HT1080 (cell line): ENCODE data around the gene NUBPL. TPM values are rescaled to one million over a fixed set of nuclear protein-coding genes. Genes with fewer than 3 reads are reported as not detected.
"Not testable (repeated sequence)": the region's sequence is repeated elsewhere in the genome, so short reads cannot be mapped to it uniquely, and the experiment has no call there.

Experiments
- DNase-seq: peaks from one replicate; pipeline ENCODE4 v3.0.0-alpha.2; 2015; ENCODE audit warnings: low read depth
- total RNA-seq: library from RNA; depleted of rRNA; stranded (reverse); fragments of >200 nt; shearing (Covaris generic); gene quantifications from 2 replicates; pipeline ENCODE4 v1.2.3, GENCODE V29; 2014

The NUBPL gene
- total RNA-seq, 1 experiment from 2014 or later = 7.1 TPM

- not testable (repeated sequence) for DNase-seq
These were observed 306.9 kb downstream of the NUBPL start for GRCh38 chr14:31868096-31868495.

GRCh38 chr14:31876741-31877140 lies 315.5 kb downstream of the NUBPL start:
- DNase-seq = no peak

DNA sequence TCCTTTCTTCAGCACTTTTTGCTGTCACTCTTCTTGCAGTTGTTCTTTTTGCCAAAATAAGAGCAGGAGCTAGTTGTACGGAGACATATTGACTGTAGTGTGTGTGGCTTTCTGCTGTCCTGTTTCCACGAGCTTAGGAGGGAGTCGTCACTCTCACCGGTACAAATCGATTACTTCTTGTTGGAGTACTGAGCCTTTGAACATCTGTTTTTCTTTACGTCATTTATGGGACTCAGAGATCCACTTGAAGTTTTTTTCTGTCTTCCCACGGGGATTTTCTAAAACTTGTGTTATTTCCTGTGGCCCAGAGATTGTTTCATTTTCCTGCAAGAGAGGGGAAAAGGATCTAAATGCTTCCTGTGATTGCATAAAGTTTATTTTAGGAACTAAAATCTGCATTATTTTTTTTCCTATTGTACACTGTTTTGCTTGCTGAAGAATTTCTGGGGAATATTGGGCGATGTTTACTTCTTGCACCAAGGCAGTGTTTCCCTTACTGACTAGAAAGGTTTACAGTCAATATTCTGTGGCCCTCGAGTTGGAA lies 316.1 kb downstream of the NUBPL start:
- no peak for DNase-seq

DNA sequence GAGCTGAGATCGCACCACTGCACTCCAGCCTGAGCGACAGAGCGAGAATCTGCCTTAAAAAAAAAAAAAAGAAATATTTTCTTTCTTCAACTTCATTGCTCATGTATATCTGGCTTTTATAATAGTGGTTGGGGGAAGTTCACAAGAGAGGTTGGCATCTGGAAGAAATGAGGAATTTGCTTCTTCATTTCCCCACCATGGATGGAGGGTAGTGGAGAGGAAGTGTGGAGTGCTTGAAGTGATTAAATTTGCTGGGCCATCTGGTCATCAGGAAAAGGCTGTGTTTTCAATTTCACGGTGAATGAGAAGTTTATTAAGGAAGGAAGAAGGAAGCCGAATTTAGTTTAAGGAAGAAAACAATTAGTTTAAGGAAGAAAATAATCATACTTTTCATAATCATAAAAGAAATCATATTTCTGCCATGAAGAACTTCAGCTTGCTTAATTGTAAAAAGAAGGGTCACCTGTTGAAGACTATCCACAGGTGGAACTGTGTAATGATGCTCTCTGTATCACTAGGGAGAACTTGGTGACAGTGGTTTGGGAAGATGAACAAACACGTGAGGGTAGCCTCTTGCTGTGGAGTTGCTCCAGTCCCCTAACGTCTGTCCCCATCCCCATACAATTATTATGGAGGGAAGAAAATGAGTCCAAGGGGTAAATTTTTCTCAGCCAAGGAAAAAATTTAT lies 318.6 kb downstream of the NUBPL start:
- no peak for DNase-seq

DNA sequence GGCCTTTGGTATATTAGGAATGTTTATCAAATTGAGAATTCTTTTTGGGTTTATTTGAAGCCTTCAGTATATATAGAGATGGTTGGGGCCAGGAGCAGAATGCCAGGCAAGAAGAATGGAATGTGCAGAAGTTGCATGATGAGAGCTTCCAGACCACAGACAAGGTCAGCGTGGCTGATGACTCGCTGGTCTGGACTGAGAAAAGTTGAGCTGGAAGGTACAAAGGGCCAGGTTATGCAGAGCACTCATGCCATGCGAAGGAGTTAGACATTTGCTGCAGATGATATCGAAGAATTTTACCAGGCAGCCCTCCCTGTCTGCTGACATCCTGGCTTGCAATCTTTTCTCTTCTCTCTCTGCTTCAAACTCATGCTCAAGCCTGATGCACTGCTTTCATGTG lies 319.7 kb downstream of the NUBPL start:
- DNase-seq = peak; percentile 97

GRCh38 chr14:31881531-31882310 lies 320.5 kb downstream of the NUBPL start:
- peak; percentile 76 for DNase-seq

- no peak for DNase-seq
These were observed 323.0 kb downstream of the NUBPL start for GRCh38 chr14:31884238-31884637.

GRCh38 chr14:31884776-31885379 lies 323.7 kb downstream of the NUBPL start:
- peak; percentile 66 for DNase-seq

DNA sequence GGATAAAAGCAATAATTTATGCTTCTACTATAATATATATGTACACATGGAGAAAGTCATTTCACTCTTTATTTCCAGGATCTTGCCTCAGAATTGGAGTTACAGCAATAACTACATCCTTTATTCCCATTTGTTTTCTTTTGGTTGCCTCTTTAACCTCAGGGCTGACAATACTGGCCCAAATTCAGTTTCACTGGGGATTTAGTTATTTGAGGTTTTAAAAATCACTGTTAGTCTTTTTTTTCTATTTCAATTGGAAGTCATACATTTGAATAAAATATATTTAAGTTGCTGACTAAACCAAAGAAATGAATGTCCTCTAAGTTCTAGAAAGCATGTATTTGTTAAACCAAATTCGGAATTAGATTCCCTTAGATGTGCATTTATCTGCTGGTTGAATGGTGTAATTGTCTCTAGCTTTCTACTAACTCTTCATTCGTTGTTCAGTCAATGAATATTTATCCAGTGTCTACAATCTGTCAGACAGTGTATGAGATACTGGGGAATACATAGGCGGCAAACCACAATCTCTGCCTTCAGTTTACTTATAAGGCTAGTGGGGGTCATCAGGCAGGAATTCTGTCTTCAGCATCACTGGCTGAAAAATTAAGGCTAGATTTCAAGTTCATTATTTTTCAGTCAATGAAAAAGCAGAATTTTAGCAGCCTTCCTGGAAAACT lies 325.1 kb downstream of the NUBPL start:
- no peak for DNase-seq

DNA sequence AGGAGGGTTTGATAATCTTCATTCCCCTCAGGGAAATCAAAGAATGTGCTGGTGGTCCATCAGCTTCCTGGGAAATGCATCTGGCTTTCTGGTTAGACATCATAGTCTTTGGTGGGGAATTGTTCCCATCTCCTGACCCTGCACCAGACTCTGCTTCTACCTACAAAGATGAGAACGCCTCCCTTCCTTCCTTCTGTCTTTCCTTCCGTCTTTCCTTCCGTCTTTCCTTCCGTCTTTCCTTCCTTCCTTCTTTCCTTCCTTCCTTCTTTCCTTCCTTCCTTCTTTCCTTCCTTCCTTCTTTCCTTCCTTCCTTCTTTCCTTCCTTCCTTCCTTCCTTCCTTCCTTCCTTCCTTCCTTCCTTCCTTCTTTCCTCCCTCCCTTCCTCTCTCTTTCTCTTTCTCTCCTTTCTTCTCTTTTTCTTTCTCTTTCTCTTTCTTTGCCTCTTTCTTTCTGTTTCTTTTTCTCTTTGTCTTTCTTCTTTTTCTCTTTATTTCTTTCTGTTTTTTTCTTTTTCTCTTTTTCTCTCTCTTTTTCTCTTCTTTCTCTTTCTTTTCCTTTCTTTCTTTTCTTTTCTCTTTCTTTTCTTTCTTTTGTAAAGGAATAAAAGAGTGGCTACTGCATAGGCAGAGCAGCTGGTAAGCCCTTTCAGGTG lies 326.9 kb downstream of the NUBPL start:
- DNase-seq = no peak

- no peak for DNase-seq
These were observed 328.1 kb downstream of the NUBPL start for GRCh38 chr14:31889297-31889696.

GRCh38 chr14:31890202-31890601 lies 329.0 kb downstream of the NUBPL start:
- DNase-seq = not testable (repeated sequence)

- peak; percentile 83 for DNase-seq
These were observed 332.1 kb downstream of the NUBPL start for GRCh38 chr14:31893221-31893757.

- DNase-seq = peak; percentile 43
These were observed 333.1 kb downstream of the NUBPL start for GRCh38 chr14:31894351-31894750.

DNA sequence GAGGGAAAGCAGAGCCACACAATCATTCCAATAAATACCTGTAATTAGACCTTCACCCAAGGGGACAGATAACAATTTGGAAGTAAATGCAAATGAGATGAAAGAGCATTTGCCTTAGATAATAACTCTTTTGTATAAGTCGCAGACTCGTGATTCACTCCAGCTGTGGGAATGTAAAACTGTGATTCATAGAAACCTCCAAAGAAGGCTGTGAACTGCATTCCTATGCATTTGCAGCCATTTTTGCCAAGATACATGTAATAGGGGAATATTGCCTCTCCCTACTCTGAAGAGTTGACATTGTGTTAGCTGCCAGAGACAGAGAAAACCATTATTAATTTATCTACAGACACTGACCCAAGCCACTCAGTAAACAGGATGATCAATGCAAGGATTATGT lies 334.0 kb downstream of the NUBPL start:
- peak; percentile 80 for DNase-seq

- no peak for DNase-seq
These were observed 334.4 kb downstream of the NUBPL start for GRCh38 chr14:31895646-31896045.

GRCh38 chr14:31897581-31898186 lies 336.5 kb downstream of the NUBPL start:
- no peak for DNase-seq

- DNase-seq = no peak
These were observed 337.8 kb downstream of the NUBPL start for GRCh38 chr14:31898838-31899528.

DNA sequence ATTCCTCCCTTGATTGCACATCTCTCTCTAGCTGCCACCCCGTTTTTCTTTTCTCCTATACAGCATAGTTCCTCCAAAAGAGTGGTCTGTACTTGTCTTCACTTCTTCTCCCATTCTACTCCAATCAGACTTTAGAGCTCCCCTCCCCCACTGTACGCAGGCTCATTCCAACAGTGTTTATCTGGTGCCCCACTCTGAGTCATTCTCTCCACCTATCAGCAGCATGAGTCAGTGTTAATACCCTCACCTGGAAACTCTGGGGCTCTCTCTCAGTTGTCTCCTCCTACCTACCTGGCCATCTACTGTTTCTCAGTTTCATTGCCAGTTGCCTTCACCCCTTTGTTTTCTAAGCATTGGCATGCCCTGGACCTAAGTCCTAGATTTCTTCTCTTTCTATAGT lies 340.8 kb downstream of the NUBPL start:
- no peak for DNase-seq
